Stimulated activated CD4-positive, alpha-beta T cell treated with anti-CD3 and anti-CD28 coated beads, Interleukin-12 subunit alpha, Interleukin-12 subunit beta, amount 100 ng/mL, for 48 hours (primary cell): ENCODE measurements around the gene STOML1.
"Not testable (repeated sequence)": the region's sequence is repeated elsewhere in the genome, so short reads cannot be mapped to it uniquely, and the experiment has no call there.

Experiments
- DNase-seq, 3 donors: peaks; one replicate each; pipeline ENCODE4 v3.0.0-alpha.2; 2020; ENCODE audit warnings: low read depth in 2 of 3, low spot score in 1 of 3

The STOML1 gene

GRCh38 chr15:73948982-73949381 lies 43.1 kb downstream of the STOML1 start:
- no peak for DNase-seq

- DNase-seq = no peak
These were observed 43.7 kb downstream of the STOML1 start for GRCh38 chr15:73948396-73948795.

GRCh38 chr15:73947651-73948050 lies 44.4 kb downstream of the STOML1 start:
- no peak for DNase-seq

- no peak for DNase-seq
These were observed 45.2 kb downstream of the STOML1 start for GRCh38 chr15:73946795-73947370.

- no peak for DNase-seq
These were observed 45.9 kb downstream of the STOML1 start for GRCh38 chr15:73946046-73946721.

GRCh38 chr15:73945130-73945508 lies 47.0 kb downstream of the STOML1 start:
- no peak for DNase-seq

GRCh38 chr15:73944161-73945129 lies 47.6 kb downstream of the STOML1 start:
- no peak for DNase-seq

GRCh38 chr15:73942751-73943270 lies 49.3 kb downstream of the STOML1 start:
- DNase-seq = no peak

- DNase-seq = no peak
These were observed 50.0 kb downstream of the STOML1 start for GRCh38 chr15:73941871-73942635.

GRCh38 chr15:73941449-73941848 lies 50.6 kb downstream of the STOML1 start:
- DNase-seq = no peak

GRCh38 chr15:73941044-73941443 lies 51.1 kb downstream of the STOML1 start:
- DNase-seq = no peak

GRCh38 chr15:73940061-73940981 lies 51.8 kb downstream of the STOML1 start:
- DNase-seq = no peak

- DNase-seq = no peak
These were observed 53.0 kb downstream of the STOML1 start for GRCh38 chr15:73939138-73939537.

- DNase-seq = not testable (repeated sequence)
These were observed 53.6 kb downstream of the STOML1 start for GRCh38 chr15:73938516-73938915.

GRCh38 chr15:73937726-73938125 lies 54.4 kb downstream of the STOML1 start:
- DNase-seq = no peak

- no peak for DNase-seq
These were observed 54.8 kb downstream of the STOML1 start for GRCh38 chr15:73937296-73937695.

- no peak for DNase-seq
These were observed 55.4 kb downstream of the STOML1 start for GRCh38 chr15:73936588-73937290.

- DNase-seq = no peak
These were observed 55.9 kb downstream of the STOML1 start for GRCh38 chr15:73936181-73936580.

- no peak for DNase-seq
These were observed 56.5 kb downstream of the STOML1 start for GRCh38 chr15:73935547-73935946.
